CD14-positive monocyte (primary cell): ENCODE measurements around the gene CSK. TPM values are rescaled to one million over a fixed set of nuclear protein-coding genes. Genes with fewer than 3 reads are reported as not detected.

Experiments
- DNase-seq, 3 donors: peaks; one replicate each; pipeline ENCODE4 v3.0.0-alpha.2; 2011 to 2022
- H2AFZ ChIP-seq: 2 replicates; pipeline ENCODE4 v1.6.0; 2012; ENCODE audit warnings: mild to moderate bottlenecking, low read depth, low read length, inconsistent platforms; ENCODE audit not compliant: insufficient read depth, poor library complexity, severe bottlenecking
- H3K27ac ChIP-seq, 2 donors: 1 replicate in 1 of 2; 2 replicates in 1 of 2; pipeline ENCODE4 v1.5.1; 2012 to 2013; ENCODE audit warnings: low read length in 2 of 2, control low read depth in 1 of 2, inconsistent platforms in 1 of 2, low read depth in 1 of 2, mild to moderate bottlenecking in 1 of 2
- H3K27me3 ChIP-seq, 2 donors: one replicate each; pipeline versions ENCODE4 v1.6.0 to v1.6.1; 2011 to 2013; ENCODE audit warnings: low read length in 2 of 2; ENCODE audit not compliant: control insufficient read depth in 2 of 2, insufficient read depth in 2 of 2
- H3K36me3 ChIP-seq, 2 donors: replicated peaks in 1 of 2; 1 replicate in 1 of 2; 2 replicates in 1 of 2; pipeline versions ENCODE4 v1.5.1 to v1.6.1; 2012 to 2013; ENCODE audit warnings: low read length in 2 of 2, control low read depth in 1 of 2, inconsistent platforms in 1 of 2, mild to moderate bottlenecking in 1 of 2; ENCODE audit not compliant: insufficient read depth in 2 of 2, control insufficient read depth in 1 of 2
- H3K4me1 ChIP-seq, 2 donors: 1 replicate in 1 of 2; 2 replicates in 1 of 2; pipeline versions ENCODE4 v1.5.1 to v1.6.1; 2012 to 2013; ENCODE audit warnings: low read length in 2 of 2, control low read depth in 1 of 2, inconsistent platforms in 1 of 2, mild to moderate bottlenecking in 1 of 2, moderate library complexity in 1 of 2; ENCODE audit not compliant: insufficient read depth in 2 of 2, control insufficient read depth in 1 of 2
- H3K4me2 ChIP-seq: replicated peaks from 2 replicates; pipeline ENCODE3; 2012; ENCODE audit warnings: low read length, moderate library complexity, mild to moderate bottlenecking; ENCODE audit not compliant: poor library complexity, severe bottlenecking; ENCODE audit errors: extremely low read depth
- H3K4me3 ChIP-seq, 3 experiments: fragments of 200-600 bp in 1 of 3; sonication (generic) in 1 of 3; replicated peaks in 1 of 3; 1 replicate in 2 of 3; 2 replicates in 1 of 3; pipeline ENCODE4 v1.5.1; 2011 to 2013; ENCODE audit warnings: low read length in 3 of 3, mild to moderate bottlenecking in 3 of 3, control low read depth in 2 of 3, low read depth in 2 of 3, inconsistent platforms in 1 of 3, moderate library complexity in 1 of 3
- H3K79me2 ChIP-seq: 2 replicates; pipeline ENCODE4 v1.6.0; 2012; ENCODE audit warnings: mild to moderate bottlenecking, control low read depth, inconsistent platforms, low read length, moderate library complexity; ENCODE audit not compliant: insufficient read depth
- H3K9ac ChIP-seq: 2 replicates; pipeline ENCODE4 v1.6.0; 2017; ENCODE audit warnings: low read length, mild to moderate bottlenecking; ENCODE audit not compliant: insufficient read depth, poor library complexity, severe bottlenecking
- H3K9me3 ChIP-seq, 2 donors: replicated peaks in 1 of 2; 1 replicate in 1 of 2; 2 replicates in 1 of 2; pipeline versions ENCODE4 v1.5.1 to v1.6.1; 2012 to 2013; ENCODE audit warnings: low read length in 2 of 2, control low read depth in 1 of 2; ENCODE audit not compliant: control insufficient read depth in 1 of 2, insufficient read depth in 1 of 2
- H4K20me1 ChIP-seq: 2 replicates; pipeline ENCODE4 v1.6.0; 2012; ENCODE audit warnings: mild to moderate bottlenecking, low read length, control low read depth, moderate library complexity; ENCODE audit not compliant: insufficient read depth
- H3K27ac Mint-ChIP-seq, 7 donors: one replicate each; pipeline ENCODE4 v1.8.0; 2020; ENCODE audit warnings: mild to moderate bottlenecking in 7 of 7, mixed read lengths in 7 of 7, moderate library complexity in 6 of 7, inconsistent platforms in 2 of 7
- H3K27me3 Mint-ChIP-seq, 3 donors: one replicate each; pipeline ENCODE4 v1.8.0; 2021 to 2022; ENCODE audit warnings: low read depth in 3 of 3, mild to moderate bottlenecking in 3 of 3, mixed read lengths in 3 of 3, moderate library complexity in 3 of 3, inconsistent platforms in 1 of 3
- H3K36me3 Mint-ChIP-seq, 2 donors: one replicate each; pipeline ENCODE4 v1.8.0; 2020; ENCODE audit warnings: mixed read lengths in 2 of 2, inconsistent platforms in 1 of 2, mild to moderate bottlenecking in 1 of 2
- H3K4me1 Mint-ChIP-seq: one replicate; pipeline ENCODE4 v1.8.0; 2020; ENCODE audit warnings: mild to moderate bottlenecking, mixed read lengths
- H3K4me3 Mint-ChIP-seq, 2 donors: one replicate each; pipeline ENCODE4 v1.8.0; 2020; ENCODE audit warnings: mild to moderate bottlenecking in 2 of 2, mixed read lengths in 2 of 2, moderate library complexity in 1 of 2
- H3K9me3 Mint-ChIP-seq, 7 donors: one replicate each; pipeline ENCODE4 v1.8.0; 2020 to 2022; ENCODE audit warnings: mixed read lengths in 7 of 7, mild to moderate bottlenecking in 6 of 7, moderate library complexity in 6 of 7, inconsistent platforms in 2 of 7
- WGBS: methylation state at CpG from one replicate; pipeline ENCODE4 v1.1.5; 2013; ENCODE audit warnings: missing lambda C conversion rate; ENCODE audit not compliant: insufficient coverage; 5-methylcytosine and 5-hydroxymethylcytosine counted together
- intact Hi-C, 2 donors: fragments of 100-400 bp; cut with micrococcal nuclease; formaldehyde crosslinking; loops; one replicate each; pipeline versions ENCODE4 v1.15.0 to v1.15.1; 2023
- polyA plus RNA-seq, 3 donors: library from polyadenylated mRNA; depleted of rRNA in 1 of 3; unstranded in 2 of 3; stranded (reverse) in 1 of 3; fragments of 300-500 nt in 2 of 3; fragments of >200 nt in 1 of 3; fragmentation: Illumina TruSeq in 2 of 3; gene quantifications; 1 replicate in 2 of 3; 2 replicates in 1 of 3; pipeline ENCODE4 v1.2.3, GENCODE V29; 2012 to 2021
- TF ChIP-seq, protein P1 (sequence below): fragments of 200-600 bp; IDR thresholded peaks from one replicate; pipeline ENCODE4 v1.8.0; 2022; ENCODE audit warnings: antibody characterized with exemption, mild to moderate bottlenecking

CSK gene
- polyA plus RNA-seq, 3 donors, result 79.0 to 426 (median 106) TPM

DNA sequence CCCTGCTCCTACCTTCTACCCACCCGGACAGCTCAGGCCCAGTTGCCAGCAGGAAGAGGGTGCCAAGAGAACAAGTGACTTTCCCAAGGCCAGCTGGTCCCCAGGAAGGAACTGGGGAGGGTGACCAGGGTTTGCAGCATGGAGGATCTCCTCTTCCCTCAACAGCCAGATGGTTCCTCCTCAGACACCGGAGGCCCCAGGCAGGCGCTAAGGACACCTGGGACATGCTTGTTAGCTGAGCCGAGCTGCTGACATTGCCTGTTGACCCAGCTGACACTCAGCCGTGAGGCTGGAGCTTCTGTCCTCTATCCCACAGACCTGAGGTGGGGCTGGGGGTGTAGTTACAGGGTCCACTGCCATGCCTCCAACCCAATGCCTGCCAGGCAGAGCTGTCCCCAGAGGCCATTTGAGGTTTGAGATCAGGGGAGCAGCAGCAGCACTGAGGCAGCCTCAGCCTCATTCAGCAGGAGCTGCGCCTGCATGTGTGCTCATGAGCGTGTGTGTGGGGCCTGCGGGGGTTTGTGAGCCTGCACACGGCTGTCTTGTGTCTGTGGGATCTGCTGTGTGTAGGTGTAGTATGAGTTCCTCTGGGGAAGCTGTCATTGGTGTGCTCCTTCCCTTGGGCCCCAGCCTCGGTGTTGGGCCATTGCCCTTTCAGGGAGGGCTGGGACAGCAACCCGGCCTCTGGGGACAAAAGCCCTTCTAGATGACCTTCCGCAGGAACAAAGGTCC, 51.7 kb downstream of the CSK start:
- H3K36me3 ChIP-seq, result peaks cover 2 to 26% of the 10 kb centered on the region in 2 donors
- peaks cover 0 to 3% of the 10 kb centered on the region in 2 donors for H3K27me3 ChIP-seq
- H3K36me3 Mint-ChIP-seq, result peaks cover 3 to 18% of the 10 kb centered on the region in 2 donors
- H3K4me2 ChIP-seq, result no peak overlapping the region
- no peak overlapping the region for H3K27ac Mint-ChIP-seq
- no peak for DNase-seq
- intact Hi-C loops, result no loop called here
- no peaks in the 10 kb centered on the region for H3K79me2 ChIP-seq
- H3K9me3 Mint-ChIP-seq, result peaks cover 0 to 2% (median 0%) of the 10 kb centered on the region in 7 donors
- H3K9me3 ChIP-seq, result no peaks in the 10 kb centered on the region
- peaks cover 5% of the 10 kb centered on the region for H3K4me1 Mint-ChIP-seq
- peaks cover 8% of the 10 kb centered on the region for H4K20me1 ChIP-seq
- H3K27me3 Mint-ChIP-seq, result peaks cover 0 to 4% (median 1%) of the 10 kb centered on the region in 3 donors
- no peak overlapping the region for H3K27ac ChIP-seq
- no peak overlapping the region for H3K4me3 Mint-ChIP-seq
- 83% methylated on average over 4 of the region's 12 CpGs for WGBS
- no peaks in the 10 kb centered on the region for H3K4me1 ChIP-seq
- no peak overlapping the region for H3K4me3 ChIP-seq
- TF ChIP-seq, protein P1, sequence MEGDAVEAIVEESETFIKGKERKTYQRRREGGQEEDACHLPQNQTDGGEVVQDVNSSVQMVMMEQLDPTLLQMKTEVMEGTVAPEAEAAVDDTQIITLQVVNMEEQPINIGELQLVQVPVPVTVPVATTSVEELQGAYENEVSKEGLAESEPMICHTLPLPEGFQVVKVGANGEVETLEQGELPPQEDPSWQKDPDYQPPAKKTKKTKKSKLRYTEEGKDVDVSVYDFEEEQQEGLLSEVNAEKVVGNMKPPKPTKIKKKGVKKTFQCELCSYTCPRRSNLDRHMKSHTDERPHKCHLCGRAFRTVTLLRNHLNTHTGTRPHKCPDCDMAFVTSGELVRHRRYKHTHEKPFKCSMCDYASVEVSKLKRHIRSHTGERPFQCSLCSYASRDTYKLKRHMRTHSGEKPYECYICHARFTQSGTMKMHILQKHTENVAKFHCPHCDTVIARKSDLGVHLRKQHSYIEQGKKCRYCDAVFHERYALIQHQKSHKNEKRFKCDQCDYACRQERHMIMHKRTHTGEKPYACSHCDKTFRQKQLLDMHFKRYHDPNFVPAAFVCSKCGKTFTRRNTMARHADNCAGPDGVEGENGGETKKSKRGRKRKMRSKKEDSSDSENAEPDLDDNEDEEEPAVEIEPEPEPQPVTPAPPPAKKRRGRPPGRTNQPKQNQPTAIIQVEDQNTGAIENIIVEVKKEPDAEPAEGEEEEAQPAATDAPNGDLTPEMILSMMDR, result no peak
- H2AFZ ChIP-seq, result no peak overlapping the region
- H3K9ac ChIP-seq, result no peak overlapping the region

DNA sequence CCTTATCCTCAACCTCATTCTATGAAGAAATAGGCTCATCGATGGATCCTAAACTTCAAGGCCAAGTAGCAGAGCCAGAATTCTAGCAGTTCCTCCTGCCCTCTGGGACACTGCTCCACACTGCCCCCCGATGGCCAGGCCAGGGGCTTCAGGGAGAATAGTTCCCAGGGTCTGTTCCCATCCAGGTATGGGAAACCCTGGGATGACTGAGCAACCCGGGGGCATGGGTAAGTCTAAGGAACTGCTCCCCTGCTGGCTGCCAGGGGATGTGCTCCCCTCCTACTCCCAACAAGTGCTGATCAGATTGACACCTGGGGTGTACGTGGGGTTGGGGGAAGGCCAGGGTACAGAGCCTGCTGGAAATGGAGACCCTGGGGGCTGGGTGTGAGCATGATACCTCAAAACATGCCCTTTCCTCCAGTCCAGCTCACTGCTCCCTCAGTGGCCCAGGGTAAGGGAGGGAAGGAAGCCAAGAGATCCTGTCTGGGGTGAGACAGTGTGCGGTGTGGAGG, 53.5 kb downstream of the CSK start:
- Histone ChIP-seq H3K4me2 (no peak overlapping the region), H2AFZ (no peak overlapping the region), H3K9ac (no peak overlapping the region), H3K27ac (no peak overlapping the region), H3K4me1 (no peaks in the 10 kb centered on the region), H3K4me3 (no peak overlapping the region), H3K36me3 (peaks cover 9 to 34% of the 10 kb centered on the region in 2 donors), H3K27me3 (no peaks in the 10 kb centered on the region), H3K9me3 (no peaks in the 10 kb centered on the region), H4K20me1 (peaks cover 8% of the 10 kb centered on the region), H3K79me2 (no peaks in the 10 kb centered on the region)
- TF ChIP-seq, protein P1, result peak; percentile 97
- Mint-ChIP-seq H3K27me3 (peaks cover 0 to 1% (median 0%) of the 10 kb centered on the region in 3 donors), H3K4me1 (peaks cover 5% of the 10 kb centered on the region), H3K4me3 (no peak overlapping the region), H3K27ac (no peak overlapping the region), H3K36me3 (peaks cover 9 to 29% of the 10 kb centered on the region in 2 donors), H3K9me3 (peaks cover 0 to 2% (median 0%) of the 10 kb centered on the region in 7 donors)
- DNase-seq, result peak; percentile 30 to 55 (median 46)
- intact Hi-C loops, result no loop called here
- WGBS, result 50% methylated on average over 3 of the region's 5 CpGs
